Nephron progenitor cell (in vitro differentiated cells): ENCODE data around the gene MAP2K1.

Source experiments
- DNase-seq: peaks from one replicate; pipeline ENCODE4 v3.0.0; 2021
- H3K27ac Mint-ChIP-seq: 2 replicates; pipeline ENCODE4 v1.8.0; 2021; ENCODE audit warnings: mild to moderate bottlenecking, moderate library complexity, mixed read lengths
- H3K27me3 Mint-ChIP-seq: 2 replicates; pipeline ENCODE4 v1.8.0; 2021; ENCODE audit warnings: mild to moderate bottlenecking, low read depth, mixed read lengths; ENCODE audit not compliant: poor library complexity
- H3K36me3 Mint-ChIP-seq: 2 replicates; pipeline ENCODE4 v1.8.0; 2021; ENCODE audit warnings: low read depth, mixed read lengths
- H3K4me1 Mint-ChIP-seq: 2 replicates; pipeline ENCODE4 v1.8.0; 2021; ENCODE audit warnings: mixed read lengths
- H3K4me3 Mint-ChIP-seq: 2 replicates; pipeline ENCODE4 v1.8.0; 2021; ENCODE audit warnings: mild to moderate bottlenecking, moderate library complexity, mixed read lengths
- H3K9me3 Mint-ChIP-seq: 2 replicates; pipeline ENCODE4 v1.8.0; 2021; ENCODE audit warnings: mild to moderate bottlenecking, moderate library complexity, mixed read lengths
- TF ChIP-seq, protein P1 (sequence below): fragments of 200-600 bp; sonication (generic); IDR thresholded peaks from 2 replicates; pipeline ENCODE4 v1.5.0; 2021; ENCODE audit warnings: antibody characterized with exemption

MAP2K1 gene

DNA sequence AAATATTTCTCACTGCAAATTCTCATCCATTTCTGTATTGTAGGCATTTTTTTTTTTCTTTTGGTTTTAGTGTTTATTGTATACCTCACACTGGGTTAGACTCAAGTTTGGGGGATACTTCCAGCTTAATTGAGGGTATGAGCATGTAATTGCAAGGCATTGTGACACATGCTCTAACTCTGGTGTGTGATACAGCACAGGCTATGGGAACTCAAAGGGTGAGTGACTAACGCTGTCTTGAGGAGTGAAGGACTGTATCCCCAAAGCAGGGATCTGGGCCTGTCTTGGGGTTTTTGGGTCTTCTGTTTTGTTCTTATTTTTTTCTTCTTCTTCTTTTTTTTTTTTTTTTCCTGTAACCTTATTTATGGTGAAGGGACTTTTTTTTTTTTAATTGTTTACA, 26.9 kb downstream of the MAP2K1 start:
- Mint-ChIP-seq H3K4me3 (no peak overlapping the region), H3K4me1 (peaks cover 52% of the 10 kb centered on the region), H3K27me3 (peaks cover 4% of the 10 kb centered on the region), H3K36me3 (peaks cover 32% of the 10 kb centered on the region), H3K27ac (no peak overlapping the region), H3K9me3 (peaks cover 15% of the 10 kb centered on the region)
- no peak for DNase-seq
- TF ChIP-seq, protein P1, sequence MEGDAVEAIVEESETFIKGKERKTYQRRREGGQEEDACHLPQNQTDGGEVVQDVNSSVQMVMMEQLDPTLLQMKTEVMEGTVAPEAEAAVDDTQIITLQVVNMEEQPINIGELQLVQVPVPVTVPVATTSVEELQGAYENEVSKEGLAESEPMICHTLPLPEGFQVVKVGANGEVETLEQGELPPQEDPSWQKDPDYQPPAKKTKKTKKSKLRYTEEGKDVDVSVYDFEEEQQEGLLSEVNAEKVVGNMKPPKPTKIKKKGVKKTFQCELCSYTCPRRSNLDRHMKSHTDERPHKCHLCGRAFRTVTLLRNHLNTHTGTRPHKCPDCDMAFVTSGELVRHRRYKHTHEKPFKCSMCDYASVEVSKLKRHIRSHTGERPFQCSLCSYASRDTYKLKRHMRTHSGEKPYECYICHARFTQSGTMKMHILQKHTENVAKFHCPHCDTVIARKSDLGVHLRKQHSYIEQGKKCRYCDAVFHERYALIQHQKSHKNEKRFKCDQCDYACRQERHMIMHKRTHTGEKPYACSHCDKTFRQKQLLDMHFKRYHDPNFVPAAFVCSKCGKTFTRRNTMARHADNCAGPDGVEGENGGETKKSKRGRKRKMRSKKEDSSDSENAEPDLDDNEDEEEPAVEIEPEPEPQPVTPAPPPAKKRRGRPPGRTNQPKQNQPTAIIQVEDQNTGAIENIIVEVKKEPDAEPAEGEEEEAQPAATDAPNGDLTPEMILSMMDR, result no peak

DNA sequence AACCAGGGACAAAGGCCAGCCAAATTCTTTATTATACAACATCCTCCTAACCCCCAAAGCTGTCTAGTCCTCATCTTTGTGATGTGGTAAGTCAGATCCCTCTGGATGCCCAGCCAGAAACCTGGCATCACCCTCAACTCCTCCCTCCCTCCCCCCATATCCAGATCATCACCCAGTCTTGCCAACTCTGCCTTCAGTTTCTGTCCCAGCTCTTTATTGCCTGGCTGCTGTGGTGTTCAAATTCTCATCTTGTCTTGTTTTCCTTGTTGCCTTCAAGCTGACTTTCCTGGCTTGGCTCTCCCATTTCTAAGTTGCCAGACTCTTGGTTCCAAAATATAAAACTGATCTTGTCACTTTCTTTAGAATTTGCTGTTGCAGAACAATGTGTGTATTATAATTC, 28.6 kb downstream of the MAP2K1 start:
- Mint-ChIP-seq H3K4me3 (no peak overlapping the region), H3K4me1 (peaks cover 35% of the 10 kb centered on the region), H3K27ac (no peak overlapping the region), H3K9me3 (peaks cover 15% of the 10 kb centered on the region), H3K36me3 (peaks cover 36% of the 10 kb centered on the region), H3K27me3 (peaks cover 4% of the 10 kb centered on the region)
- TF ChIP-seq, protein P1, result no peak
- DNase-seq, result no peak

DNA sequence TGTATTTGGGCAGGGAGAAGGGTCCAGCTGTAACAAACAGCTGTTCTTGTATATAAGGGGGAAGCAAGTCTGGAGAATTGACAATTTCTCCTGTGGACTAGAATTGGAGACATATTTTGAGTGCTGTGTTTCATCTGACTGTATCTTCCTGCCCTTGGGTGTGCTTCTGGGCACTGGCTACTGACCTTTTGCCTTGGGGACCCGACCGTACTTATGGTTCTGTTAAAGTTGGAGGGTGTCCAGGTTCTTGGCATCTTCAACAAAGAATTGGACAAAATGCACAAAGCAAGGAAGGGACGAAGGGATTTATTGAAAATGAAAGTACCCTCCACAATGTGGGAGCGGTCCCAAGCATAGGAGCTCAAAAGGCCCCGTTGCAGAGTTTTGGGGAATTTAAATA, 31.0 kb downstream of the MAP2K1 start:
- Mint-ChIP-seq H3K36me3 (peaks cover 41% of the 10 kb centered on the region), H3K27me3 (peaks cover 8% of the 10 kb centered on the region), H3K4me1 (peaks cover 20% of the 10 kb centered on the region), H3K4me3 (no peak overlapping the region), H3K27ac (peak overlapping the region; percentile 61), H3K9me3 (peaks cover 15% of the 10 kb centered on the region)
- DNase-seq, result no peak
- TF ChIP-seq, protein P1, result no peak

DNA sequence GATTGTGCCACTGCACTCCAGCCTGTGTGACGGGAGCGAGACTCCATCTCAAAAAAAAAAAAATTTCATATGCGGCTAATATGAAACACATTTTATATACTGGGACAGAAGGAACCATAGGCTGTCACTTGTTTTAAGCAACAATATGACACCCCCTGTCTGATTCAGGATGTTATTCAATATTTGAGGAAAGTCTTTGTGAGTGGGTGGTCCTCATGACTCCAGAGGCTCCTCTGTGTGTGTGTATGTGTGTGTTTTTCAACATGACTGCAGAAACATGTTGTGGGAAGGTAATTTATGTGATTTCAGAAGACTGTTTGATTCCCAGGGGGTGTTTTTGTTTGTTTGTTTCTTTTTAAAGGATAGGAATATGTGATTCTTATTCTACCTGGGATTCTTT, 32.8 kb downstream of the MAP2K1 start:
- H3K4me1 Mint-ChIP-seq, result peaks cover 20% of the 10 kb centered on the region
- H3K27ac Mint-ChIP-seq, result no peak overlapping the region
- peaks cover 6% of the 10 kb centered on the region for H3K27me3 Mint-ChIP-seq
- TF ChIP-seq, protein P1, result no peak
- DNase-seq, result no peak
- H3K4me3 Mint-ChIP-seq, result no peak overlapping the region
- H3K36me3 Mint-ChIP-seq, result peaks cover 33% of the 10 kb centered on the region
- H3K9me3 Mint-ChIP-seq, result peaks cover 7% of the 10 kb centered on the region

DNA sequence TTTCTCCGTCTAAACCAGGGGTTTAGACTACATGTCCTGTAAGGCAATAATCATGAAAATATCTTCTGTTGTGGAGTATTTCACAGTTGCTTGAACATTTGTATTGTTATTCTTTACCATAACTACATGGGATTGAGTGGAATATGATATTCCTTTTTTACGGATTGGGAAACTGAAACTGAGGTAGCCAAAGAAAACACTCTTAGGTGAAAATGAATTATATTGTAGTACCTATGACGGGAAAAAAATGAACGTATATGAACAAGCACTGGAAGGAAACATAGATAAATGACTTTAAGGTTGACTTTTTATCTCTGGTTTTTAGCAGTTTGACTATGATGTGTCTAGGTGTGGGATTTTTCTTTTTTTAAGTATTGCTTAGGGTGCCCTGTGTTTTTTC, 35.6 kb downstream of the MAP2K1 start:
- H3K36me3 Mint-ChIP-seq, result peaks cover 36% of the 10 kb centered on the region
- H3K27me3 Mint-ChIP-seq, result peaks cover 6% of the 10 kb centered on the region
- DNase-seq, result no peak
- H3K9me3 Mint-ChIP-seq, result peaks cover 5% of the 10 kb centered on the region
- no peak overlapping the region for H3K4me3 Mint-ChIP-seq
- TF ChIP-seq, protein P1, result no peak
- H3K4me1 Mint-ChIP-seq, result peaks cover 12% of the 10 kb centered on the region
- no peak overlapping the region for H3K27ac Mint-ChIP-seq

DNA sequence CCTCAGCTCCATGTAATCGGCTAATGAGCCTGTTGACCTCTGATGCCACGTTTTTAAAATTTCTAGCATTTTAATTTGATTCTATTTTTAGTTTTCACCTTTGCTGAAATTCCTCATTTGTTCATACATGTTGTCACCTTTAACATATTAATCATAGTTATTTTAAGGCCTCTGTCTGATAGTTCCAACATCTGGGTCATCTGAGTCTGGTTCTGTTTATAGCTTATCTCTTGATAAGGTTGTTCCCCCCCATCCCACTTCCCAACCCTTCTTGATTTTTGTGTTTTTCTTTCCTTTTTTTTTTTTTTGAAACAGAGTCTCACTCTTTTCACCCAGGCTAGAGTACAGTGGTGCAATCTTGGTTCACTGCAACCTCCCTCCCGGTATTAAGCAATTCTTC, 36.4 kb downstream of the MAP2K1 start:
- Mint-ChIP-seq H3K4me1 (peaks cover 6% of the 10 kb centered on the region), H3K9me3 (peaks cover 5% of the 10 kb centered on the region), H3K36me3 (peaks cover 36% of the 10 kb centered on the region), H3K4me3 (no peak overlapping the region), H3K27me3 (peaks cover 6% of the 10 kb centered on the region), H3K27ac (no peak overlapping the region)
- no peak for DNase-seq
- TF ChIP-seq, protein P1, result no peak
